NCI-H2196 (cell line): ENCODE data around the gene TAMM41.
"Not testable (repeated sequence)": the region's sequence is repeated elsewhere in the genome, so short reads cannot be mapped to it uniquely, and the experiment has no call there.

Source experiments
- DNase-seq: peaks from one replicate; lab custom pipeline; 2025; ENCODE audit not compliant: unreplicated experiment; lab: John Stamatoyannopoulos, UW

Gene TAMM41

GRCh38 chr3:11815111-11815510, 31.6 kb downstream of the TAMM41 start:
- DNase-seq: no peak

- DNase-seq: no peak
Measured at GRCh38 chr3:11814663-11815062, 32.0 kb downstream of the TAMM41 start.

- DNase-seq: no peak
Measured at GRCh38 chr3:11810276-11810675, 36.4 kb downstream of the TAMM41 start.

GRCh38 chr3:11808231-11808630, 38.5 kb downstream of the TAMM41 start:
- DNase-seq: no peak

GRCh38 chr3:11807686-11808085, 39.0 kb downstream of the TAMM41 start:
- DNase-seq: no peak

GRCh38 chr3:11805716-11806115, 41.0 kb downstream of the TAMM41 start:
- DNase-seq: no peak

- DNase-seq: peak; percentile 15
Measured at GRCh38 chr3:11803977-11804892, 42.5 kb downstream of the TAMM41 start.

GRCh38 chr3:11799791-11800190, 46.9 kb downstream of the TAMM41 start:
- no peak for DNase-seq

- no peak for DNase-seq
Measured at GRCh38 chr3:11794927-11795326, 51.8 kb downstream of the TAMM41 start.

- no peak for DNase-seq
Measured at GRCh38 chr3:11791339-11792200, 55.1 kb downstream of the TAMM41 start.

- no peak for DNase-seq
Measured at GRCh38 chr3:11789412-11789811, 57.3 kb downstream of the TAMM41 start.

GRCh38 chr3:11784971-11785377, 61.7 kb downstream of the TAMM41 start:
- no peak for DNase-seq

- DNase-seq: no peak
Measured at GRCh38 chr3:11780341-11780740, 66.3 kb downstream of the TAMM41 start.

GRCh38 chr3:11779626-11780025, 67.1 kb downstream of the TAMM41 start:
- DNase-seq: no peak

GRCh38 chr3:11778248-11778647, 68.4 kb downstream of the TAMM41 start:
- DNase-seq: no peak

GRCh38 chr3:11776346-11776745, 70.3 kb downstream of the TAMM41 start:
- no peak for DNase-seq

GRCh38 chr3:11775493-11775892, 71.2 kb downstream of the TAMM41 start:
- no peak for DNase-seq

GRCh38 chr3:11774296-11774877, 72.3 kb downstream of the TAMM41 start:
- no peak for DNase-seq

GRCh38 chr3:11771931-11772330, 74.8 kb downstream of the TAMM41 start:
- not testable (repeated sequence) for DNase-seq

GRCh38 chr3:11770477-11771391, 76.0 kb downstream of the TAMM41 start:
- DNase-seq: peak; percentile 71
